SH-SY5Y (cell line): ENCODE data around the gene OPN4.

Experiments used
- GATA2 ChIP-seq: IDR thresholded peaks from 2 replicates; pipeline ENCODE4 v1.6.1; 2011; ENCODE audit warnings: mild to moderate bottlenecking, low read depth, low read length
- GATA3 ChIP-seq: IDR thresholded peaks from 2 replicates; pipeline ENCODE4 v1.6.1; 2011; ENCODE audit warnings: low read depth, mild to moderate bottlenecking, low read length, moderate library complexity

GRCh38 chr10:86614853-86615252 is 39.5 kb upstream of the OPN4 start:
- no peak for TF ChIP-seq GATA2
- TF ChIP-seq GATA3, result no peak
